Measurements from ENCODE around the gene CD82.

CD82 gene

GRCh38 chr11:44564670-44565210, 723 bp upstream of the CD82 start:
- TF ChIP-seq, protein P1, sequence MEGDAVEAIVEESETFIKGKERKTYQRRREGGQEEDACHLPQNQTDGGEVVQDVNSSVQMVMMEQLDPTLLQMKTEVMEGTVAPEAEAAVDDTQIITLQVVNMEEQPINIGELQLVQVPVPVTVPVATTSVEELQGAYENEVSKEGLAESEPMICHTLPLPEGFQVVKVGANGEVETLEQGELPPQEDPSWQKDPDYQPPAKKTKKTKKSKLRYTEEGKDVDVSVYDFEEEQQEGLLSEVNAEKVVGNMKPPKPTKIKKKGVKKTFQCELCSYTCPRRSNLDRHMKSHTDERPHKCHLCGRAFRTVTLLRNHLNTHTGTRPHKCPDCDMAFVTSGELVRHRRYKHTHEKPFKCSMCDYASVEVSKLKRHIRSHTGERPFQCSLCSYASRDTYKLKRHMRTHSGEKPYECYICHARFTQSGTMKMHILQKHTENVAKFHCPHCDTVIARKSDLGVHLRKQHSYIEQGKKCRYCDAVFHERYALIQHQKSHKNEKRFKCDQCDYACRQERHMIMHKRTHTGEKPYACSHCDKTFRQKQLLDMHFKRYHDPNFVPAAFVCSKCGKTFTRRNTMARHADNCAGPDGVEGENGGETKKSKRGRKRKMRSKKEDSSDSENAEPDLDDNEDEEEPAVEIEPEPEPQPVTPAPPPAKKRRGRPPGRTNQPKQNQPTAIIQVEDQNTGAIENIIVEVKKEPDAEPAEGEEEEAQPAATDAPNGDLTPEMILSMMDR (IDR thresholded peaks at IDR 0.05; ENCODE audit: extremely low read depth, missing control alignments), result no peak
- no peak for DNase-seq (ENCODE audit: low spot score)

DNA sequence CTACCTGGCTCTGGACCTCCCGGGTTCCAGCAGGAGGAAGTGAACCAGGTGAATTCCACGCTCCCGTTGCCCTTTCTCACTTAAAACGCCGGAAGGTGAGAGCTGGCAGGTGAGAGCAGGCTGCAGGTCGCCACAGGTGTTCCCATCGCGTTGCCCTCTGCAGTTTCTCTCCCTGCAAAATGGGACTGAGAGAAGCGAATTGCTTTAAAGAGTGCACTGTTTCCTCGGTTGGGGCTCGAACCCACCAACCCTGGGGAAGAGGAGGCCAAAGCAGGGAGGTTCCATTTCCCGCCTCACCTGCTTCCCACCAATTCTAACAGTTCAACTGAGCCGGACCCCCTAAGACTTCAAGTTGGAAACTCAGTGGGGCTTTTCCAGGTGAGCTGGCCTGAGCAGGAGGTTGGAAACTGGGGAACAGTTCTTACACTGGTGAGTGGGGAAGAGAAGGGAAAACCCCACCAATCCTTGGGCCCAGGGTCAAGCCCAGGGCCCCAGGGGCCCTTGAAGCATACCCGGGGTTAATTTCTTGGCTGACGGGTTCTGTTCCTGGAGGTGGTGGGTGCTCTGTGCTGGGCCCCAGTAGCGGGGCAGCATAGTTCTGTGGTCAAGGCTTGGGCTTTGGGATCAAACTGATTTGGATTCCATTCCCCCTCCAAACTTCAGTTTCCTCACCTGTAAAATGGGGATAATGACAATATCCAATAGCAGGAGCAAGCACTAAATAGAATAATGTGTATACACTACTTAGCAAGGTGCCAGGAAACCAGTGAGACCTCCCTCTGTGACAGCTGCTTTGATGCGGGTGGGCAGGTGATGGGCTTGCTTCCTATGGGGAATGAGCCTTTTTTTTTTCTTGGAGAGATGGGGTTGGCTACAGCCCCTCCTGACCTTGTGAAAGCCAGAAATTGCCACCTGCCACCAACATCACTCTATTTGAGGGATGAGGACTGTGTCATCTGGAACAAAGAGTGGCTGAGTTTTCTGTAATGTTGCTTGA, 788 bp downstream of the CD82 start:
- DNase-seq (ENCODE audit: low spot score), result no peak

DNA sequence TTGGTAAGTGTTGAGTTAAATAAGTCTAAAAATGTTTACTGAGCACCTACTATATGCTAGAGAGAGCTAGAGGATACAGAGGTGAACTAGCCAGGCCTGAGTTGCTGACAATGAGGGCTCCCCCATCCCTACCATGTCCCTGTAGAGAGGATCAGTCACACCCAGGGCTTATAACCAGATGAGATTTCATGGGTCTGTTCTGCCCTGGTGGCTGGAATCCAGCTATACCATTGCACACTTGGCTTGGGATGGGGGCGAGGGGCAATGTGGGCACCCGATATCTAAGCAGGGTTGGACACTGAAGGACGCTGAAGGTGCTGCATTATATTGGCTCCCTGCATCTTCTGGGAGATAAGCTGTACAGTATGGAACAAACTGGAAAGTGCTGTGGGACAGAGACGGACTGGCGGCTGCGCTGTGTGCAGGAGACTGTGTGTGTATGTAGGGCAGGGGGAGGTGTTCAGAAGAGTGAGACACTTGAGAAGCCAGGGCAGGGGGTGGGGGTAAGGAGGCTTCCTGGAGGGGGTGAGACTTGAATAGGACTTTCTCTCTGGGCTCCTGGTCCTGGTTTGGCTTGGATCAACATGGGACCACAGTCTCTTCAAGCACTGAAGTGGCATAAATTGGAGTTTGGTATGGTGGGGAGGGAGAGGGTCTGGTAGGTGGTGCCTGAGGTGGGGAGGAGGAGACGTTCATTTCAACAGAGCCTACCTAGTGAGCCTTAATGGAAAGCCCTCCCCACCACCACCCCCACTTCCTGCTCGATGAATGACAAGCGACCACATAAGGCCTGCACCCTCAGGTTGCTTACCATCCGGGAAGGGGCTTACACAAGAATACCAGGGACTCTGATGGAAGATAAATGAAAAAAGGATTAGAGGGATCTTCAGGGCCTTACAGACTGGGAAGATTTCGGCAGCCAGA, 1.8 kb downstream of the CD82 start:
- TF ChIP-seq, protein P1 (IDR thresholded peaks at IDR 0.05; ENCODE audit: extremely low read depth, missing control alignments), result no peak
- no peak for DNase-seq (ENCODE audit: low spot score)

More for the DNA sequence above, 788 bp downstream of the CD82 start:
- TF ChIP-seq, protein P1 (IDR thresholded peaks at IDR 0.05; ENCODE audit: extremely low read depth, missing control alignments), result no peak

- TF ChIP-seq, protein P1 (IDR thresholded peaks at IDR 0.05; ENCODE audit: extremely low read depth, missing control alignments), result no peak
- DNase-seq (ENCODE audit: low spot score), result no peak
Measured at GRCh38 chr11:44567876-44568256, 2.4 kb downstream of the CD82 start.

GRCh38 chr11:44568331-44568657, 2.8 kb downstream of the CD82 start:
- DNase-seq (ENCODE audit: low spot score), result no peak
- TF ChIP-seq, protein P1 (IDR thresholded peaks at IDR 0.05; ENCODE audit: extremely low read depth, missing control alignments), result no peak

GRCh38 chr11:44568658-44569473, 3.4 kb downstream of the CD82 start:
- DNase-seq (ENCODE audit: low spot score), result peak; percentile 76
- TF ChIP-seq, protein P1 (IDR thresholded peaks at IDR 0.05; ENCODE audit: extremely low read depth, missing control alignments), result no peak
